Breast epithelium (tissue), 3 donors: ENCODE data around the gene MDGA2.

Experiments
- POLR2AphosphoS5 ChIP-seq, 3 donors: sonication (generic); formaldehyde crosslinking; IDR thresholded peaks; one replicate each; pipeline ENCODE4 v1.6.1; 2017; ENCODE audit warnings: antibody characterized with exemption in 3 of 3
- TF ChIP-seq, protein P1 (sequence below), 3 donors: fragments of 450-650 bp; IDR thresholded peaks; one replicate each; pipeline ENCODE4 v1.5.1; 2016 to 2017; ENCODE audit warnings: antibody characterized with exemption in 3 of 3, mild to moderate bottlenecking in 3 of 3, moderate library complexity in 3 of 3

DNA sequence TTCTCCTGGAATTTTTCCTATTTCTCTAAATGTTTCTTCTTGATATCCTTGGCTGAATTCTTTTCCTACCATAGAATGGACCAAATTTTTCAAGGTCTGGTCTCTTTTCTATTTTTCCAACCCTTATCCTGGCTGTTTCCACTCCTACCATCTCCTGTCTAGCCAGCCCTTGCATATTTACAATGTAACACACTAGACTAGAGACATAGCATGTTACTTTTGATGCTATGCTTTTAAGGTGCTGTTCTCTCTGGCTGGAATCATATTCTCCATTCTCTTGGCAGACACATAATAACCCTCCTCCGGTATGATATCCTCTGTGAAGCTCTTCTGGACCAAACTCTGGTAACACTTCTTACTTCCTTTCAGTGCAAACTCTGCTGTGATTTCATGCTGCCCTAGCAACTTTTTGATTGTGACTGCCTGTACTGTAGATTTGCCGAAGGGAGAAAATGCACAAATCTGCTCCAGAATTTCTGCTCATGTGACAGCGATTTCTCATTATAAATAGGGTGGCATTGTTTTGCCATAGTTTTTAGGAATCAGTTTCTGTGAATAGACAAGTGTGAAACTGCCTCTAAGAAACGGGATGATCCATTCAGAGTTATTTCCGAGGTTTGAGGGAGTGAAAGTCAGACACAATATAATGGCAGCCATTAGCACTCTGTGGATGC is 284.4 kb downstream of the MDGA2 start:
- TF ChIP-seq, protein P1, sequence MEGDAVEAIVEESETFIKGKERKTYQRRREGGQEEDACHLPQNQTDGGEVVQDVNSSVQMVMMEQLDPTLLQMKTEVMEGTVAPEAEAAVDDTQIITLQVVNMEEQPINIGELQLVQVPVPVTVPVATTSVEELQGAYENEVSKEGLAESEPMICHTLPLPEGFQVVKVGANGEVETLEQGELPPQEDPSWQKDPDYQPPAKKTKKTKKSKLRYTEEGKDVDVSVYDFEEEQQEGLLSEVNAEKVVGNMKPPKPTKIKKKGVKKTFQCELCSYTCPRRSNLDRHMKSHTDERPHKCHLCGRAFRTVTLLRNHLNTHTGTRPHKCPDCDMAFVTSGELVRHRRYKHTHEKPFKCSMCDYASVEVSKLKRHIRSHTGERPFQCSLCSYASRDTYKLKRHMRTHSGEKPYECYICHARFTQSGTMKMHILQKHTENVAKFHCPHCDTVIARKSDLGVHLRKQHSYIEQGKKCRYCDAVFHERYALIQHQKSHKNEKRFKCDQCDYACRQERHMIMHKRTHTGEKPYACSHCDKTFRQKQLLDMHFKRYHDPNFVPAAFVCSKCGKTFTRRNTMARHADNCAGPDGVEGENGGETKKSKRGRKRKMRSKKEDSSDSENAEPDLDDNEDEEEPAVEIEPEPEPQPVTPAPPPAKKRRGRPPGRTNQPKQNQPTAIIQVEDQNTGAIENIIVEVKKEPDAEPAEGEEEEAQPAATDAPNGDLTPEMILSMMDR (IDR thresholded peaks at IDR 0.05): no peak
- TF ChIP-seq POLR2AphosphoS5 (IDR thresholded peaks at IDR 0.05): no peak
